Keratinocyte (primary cell): ENCODE measurements around the gene AP3B1. TPM values are rescaled to one million over a fixed set of nuclear protein-coding genes. Genes with fewer than 3 reads are reported as not detected.
A peak's percentile ranks its signal among the peaks of the same experiment; 100 is the strongest.

Source experiments
- DNase-seq: peaks from one replicate; pipeline ENCODE4 v3.0.0-alpha.2; 2011; ENCODE audit warnings: low read depth, missing footprints, low spot score
- FAIRE-seq: peaks from 2 replicates; lab custom pipeline; 2011; peaks lifted over from hg19 to GRCh38; lab: Jason Lieb, UNC
- H2AFZ ChIP-seq: 2 replicates; pipeline ENCODE4 v1.6.0; 2012; ENCODE audit warnings: low read length, control low read depth, inconsistent platforms; ENCODE audit not compliant: control insufficient read depth
- H3K27ac ChIP-seq: 2 replicates; pipeline ENCODE4 v1.5.1; 2011; ENCODE audit warnings: low read length; ENCODE audit not compliant: control insufficient read depth, insufficient read depth
- H3K27me3 ChIP-seq: 3 replicates; pipeline ENCODE4 v1.6.0; 2011; ENCODE audit warnings: low read length; ENCODE audit not compliant: control insufficient read depth, insufficient read depth; ENCODE audit errors: extremely low read depth
- H3K36me3 ChIP-seq, 2 experiments: 2 replicates in 1 of 2; 3 replicates in 1 of 2; pipeline ENCODE4 v1.5.1; 2011; ENCODE audit warnings: low read length in 2 of 2, mild to moderate bottlenecking in 1 of 2; ENCODE audit not compliant: control insufficient read depth in 2 of 2, insufficient read depth in 2 of 2; ENCODE audit errors: extremely low read depth in 1 of 2
- H3K4me1 ChIP-seq: 3 replicates; pipeline ENCODE4 v1.5.1; 2011; ENCODE audit warnings: low read length; ENCODE audit not compliant: control insufficient read depth, insufficient read depth; ENCODE audit errors: extremely low read depth
- H3K4me2 ChIP-seq: 3 replicates; pipeline ENCODE4 v1.6.0; 2011; ENCODE audit warnings: low read depth, low read length; ENCODE audit not compliant: control insufficient read depth, insufficient read depth; ENCODE audit errors: extremely low read depth
- H3K4me3 ChIP-seq, 3 experiments: fragments of 200-600 bp in 1 of 3; sonication (generic) in 1 of 3; 2 replicates in 2 of 3; 3 replicates in 1 of 3; pipeline ENCODE4 v1.5.1; 2011 to 2016; ENCODE audit warnings: low read length in 3 of 3, mild to moderate bottlenecking in 3 of 3, control low read depth in 2 of 3, inconsistent platforms in 1 of 3, low read depth in 1 of 3, mixed read lengths in 1 of 3, mixed run types in 1 of 3, moderate library complexity in 1 of 3; ENCODE audit not compliant: control insufficient read depth in 2 of 3, insufficient read depth in 2 of 3; ENCODE audit errors: extremely low read depth in 1 of 3
- H3K79me2 ChIP-seq: 2 replicates; pipeline ENCODE4 v1.6.0; 2012; ENCODE audit warnings: low read length; ENCODE audit not compliant: control insufficient read depth, insufficient read depth
- H3K9ac ChIP-seq: 3 replicates; pipeline ENCODE4 v1.6.0; 2011; ENCODE audit warnings: low read length; ENCODE audit not compliant: control insufficient read depth, insufficient read depth; ENCODE audit errors: extremely low read depth
- H3K9me1 ChIP-seq: 3 replicates; pipeline ENCODE4 v1.6.0; 2011; ENCODE audit warnings: low read length; ENCODE audit not compliant: control insufficient read depth, insufficient read depth; ENCODE audit errors: extremely low read depth
- H3K9me3 ChIP-seq: 2 replicates; pipeline ENCODE4 v1.5.1; 2012; ENCODE audit warnings: low read depth, low read length; ENCODE audit not compliant: control insufficient read depth
- H4K20me1 ChIP-seq: 3 replicates; pipeline ENCODE4 v1.6.0; 2011; ENCODE audit warnings: low read length; ENCODE audit not compliant: control insufficient read depth, insufficient read depth; ENCODE audit errors: extremely low read depth
- EZH2 ChIP-seq: IDR thresholded peaks from one replicate; pipeline ENCODE4 v1.6.1; 2012; ENCODE audit warnings: inconsistent platforms, mild to moderate bottlenecking, low read length, moderate library complexity
- dilution Hi-C: fragments of 300-500 bp; cut with MboI; formaldehyde crosslinking; loops from one replicate; pipeline ENCODE4 v1.7.0; 2020; ENCODE audit warnings: low sequenced_read_pairs; ENCODE audit not compliant: extremely low pct_ligation_motif_present
- polyA plus RNA-seq, 5 experiments: library from polyadenylated mRNA; depleted of rRNA in 3 of 5; stranded (reverse) in 3 of 5; stranded (forward) in 1 of 5; unstranded in 1 of 5; fragments of >200 nt; gene quantifications; 1 replicate in 1 of 5; 2 replicates in 3 of 5; 3 replicates in 1 of 5; pipeline versions ENCODE4 v1.2.1 to v1.2.3, GENCODE V29; 2011 to 2012; ENCODE audit warnings: missing spikeins in 2 of 5, low read depth in 1 of 5, low replicate concordance in 1 of 5
- TF ChIP-seq, protein P1 (sequence below), 3 experiments: IDR thresholded peaks in 1 of 3; conservative IDR thresholded peaks in 1 of 3; optimal IDR thresholded peaks in 1 of 3; 2 replicates in 2 of 3; 3 replicates in 1 of 3; pipeline versions ENCODE3 to v1.5.1; 2011; ENCODE audit warnings: low read length in 3 of 3, mild to moderate bottlenecking in 3 of 3, moderate library complexity in 2 of 3, control low read depth in 1 of 3, inconsistent platforms in 1 of 3; ENCODE audit not compliant: insufficient read depth in 2 of 3; ENCODE audit errors: extremely low read depth in 1 of 3

Gene AP3B1
- polyA plus RNA-seq, 1 donor (not counting 4 experiments of a cell fraction or from before 2014, with no cell fraction given): 65.1 TPM

DNA sequence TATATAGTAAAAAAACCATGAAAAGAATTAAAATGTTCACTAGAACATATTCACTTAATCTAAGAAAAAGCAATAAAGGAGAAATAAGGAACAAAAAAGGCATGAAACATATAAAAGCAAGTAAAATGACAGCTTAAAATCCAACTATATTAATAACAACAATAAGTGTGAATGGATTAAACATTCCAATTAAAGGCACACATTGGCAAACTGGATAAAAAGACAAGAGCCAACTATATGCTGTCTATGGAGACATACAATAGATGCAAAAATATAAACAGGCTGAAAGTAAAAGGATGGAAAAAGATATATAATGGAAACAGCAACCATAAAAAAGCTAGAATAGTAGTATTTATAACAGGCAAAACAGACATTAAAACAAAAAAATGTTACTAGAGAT is 70.1 kb downstream of the AP3B1 start:
- Histone ChIP-seq H3K27me3 (no peaks in the 10 kb centered on the region), H3K4me3 (no peak overlapping the region), H3K79me2 (peaks cover 3% of the 10 kb centered on the region), H2AFZ (no peak overlapping the region), H3K4me1 (no peaks in the 10 kb centered on the region), H3K9me1 (no peaks in the 10 kb centered on the region), H3K9ac (no peak overlapping the region), H3K9me3 (no peaks in the 10 kb centered on the region), H3K4me2 (no peak overlapping the region), H3K27ac (no peak overlapping the region), H3K36me3 (peaks cover 1 to 6% of the 10 kb centered on the region in 2 experiments), H4K20me1 (no peaks in the 10 kb centered on the region)
- FAIRE-seq (no peak), DNase-seq (no peak)
- TF ChIP-seq, protein P1, sequence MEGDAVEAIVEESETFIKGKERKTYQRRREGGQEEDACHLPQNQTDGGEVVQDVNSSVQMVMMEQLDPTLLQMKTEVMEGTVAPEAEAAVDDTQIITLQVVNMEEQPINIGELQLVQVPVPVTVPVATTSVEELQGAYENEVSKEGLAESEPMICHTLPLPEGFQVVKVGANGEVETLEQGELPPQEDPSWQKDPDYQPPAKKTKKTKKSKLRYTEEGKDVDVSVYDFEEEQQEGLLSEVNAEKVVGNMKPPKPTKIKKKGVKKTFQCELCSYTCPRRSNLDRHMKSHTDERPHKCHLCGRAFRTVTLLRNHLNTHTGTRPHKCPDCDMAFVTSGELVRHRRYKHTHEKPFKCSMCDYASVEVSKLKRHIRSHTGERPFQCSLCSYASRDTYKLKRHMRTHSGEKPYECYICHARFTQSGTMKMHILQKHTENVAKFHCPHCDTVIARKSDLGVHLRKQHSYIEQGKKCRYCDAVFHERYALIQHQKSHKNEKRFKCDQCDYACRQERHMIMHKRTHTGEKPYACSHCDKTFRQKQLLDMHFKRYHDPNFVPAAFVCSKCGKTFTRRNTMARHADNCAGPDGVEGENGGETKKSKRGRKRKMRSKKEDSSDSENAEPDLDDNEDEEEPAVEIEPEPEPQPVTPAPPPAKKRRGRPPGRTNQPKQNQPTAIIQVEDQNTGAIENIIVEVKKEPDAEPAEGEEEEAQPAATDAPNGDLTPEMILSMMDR (optimal IDR thresholded peaks at IDR 0.05 in 1 of 3, IDR thresholded peaks at IDR 0.05 in 1 of 3, conservative IDR thresholded peaks at IDR 0.05 in 1 of 3; ENCODE audit: extremely low read depth in 1 of 3, insufficient read depth in 2 of 3, low read length in 3 of 3): no peak
- TF ChIP-seq EZH2: no peak
- dilution Hi-C loops: no loop called here

DNA sequence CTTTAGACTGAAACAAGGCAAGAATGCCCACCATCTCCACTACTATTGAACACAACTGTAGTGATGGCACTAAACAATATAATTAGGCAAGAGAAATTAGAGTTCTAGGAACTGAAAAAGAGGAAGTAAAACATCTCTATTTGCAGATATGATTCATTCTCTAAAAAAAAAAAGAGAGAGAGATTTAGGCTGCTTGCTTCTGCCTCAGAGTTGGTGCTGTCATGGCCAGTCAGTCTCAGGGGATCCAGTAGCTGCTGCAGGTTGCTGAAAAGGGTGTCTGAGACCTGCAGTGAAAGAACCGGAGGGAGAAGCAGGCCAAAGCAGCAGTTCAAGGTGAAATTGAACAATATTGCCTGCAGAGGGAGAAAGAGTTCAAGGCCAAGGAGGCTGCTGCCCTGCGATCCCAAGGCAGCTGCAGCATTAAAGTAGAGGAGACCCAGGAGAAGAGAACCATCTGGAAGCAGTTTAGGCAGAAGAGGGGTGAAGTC is 72.5 kb downstream of the AP3B1 start:
- Histone ChIP-seq H3K79me2 (no peaks in the 10 kb centered on the region), H3K36me3 (peaks cover 1 to 6% of the 10 kb centered on the region in 2 experiments), H3K4me2 (no peak overlapping the region), H4K20me1 (no peaks in the 10 kb centered on the region), H3K27ac (no peak overlapping the region), H3K9ac (no peak overlapping the region), H3K4me3 (no peak overlapping the region), H3K27me3 (no peaks in the 10 kb centered on the region), H3K9me3 (no peaks in the 10 kb centered on the region), H2AFZ (no peak overlapping the region), H3K4me1 (no peaks in the 10 kb centered on the region), H3K9me1 (no peaks in the 10 kb centered on the region)
- dilution Hi-C loops: no loop called here
- DNase-seq (no peak), FAIRE-seq (no peak)
- TF ChIP-seq EZH2: no peak
- TF ChIP-seq, protein P1 (optimal IDR thresholded peaks at IDR 0.05 in 1 of 3, IDR thresholded peaks at IDR 0.05 in 1 of 3, conservative IDR thresholded peaks at IDR 0.05 in 1 of 3; ENCODE audit: extremely low read depth in 1 of 3, insufficient read depth in 2 of 3, low read length in 3 of 3): peak in 2 of 3 experiments; percentile 13 to 45
